ENCODE measurements around the gene NFIA.
A peak's percentile ranks its signal among the peaks of the same experiment; 100 is the strongest.

NFIA gene

DNA sequence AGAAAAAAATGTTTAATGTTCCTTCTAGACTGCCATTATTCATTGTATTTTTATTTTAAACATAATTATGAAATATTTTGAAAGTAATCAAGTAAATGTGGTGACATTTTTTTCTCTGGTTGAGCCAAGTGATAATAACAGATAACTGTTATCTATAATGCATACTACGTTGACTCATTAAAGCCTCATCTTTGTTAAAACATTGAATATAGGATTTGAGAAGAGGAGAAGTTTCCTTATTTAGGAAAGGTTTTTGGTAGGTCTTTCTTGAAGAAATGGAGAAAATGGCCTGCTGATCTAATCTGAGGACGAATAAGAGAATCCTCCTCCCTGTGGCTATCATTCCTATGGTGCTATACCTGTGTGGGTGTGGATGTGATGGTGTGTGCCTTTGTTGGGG, 89.0 kb downstream of the NFIA start:
- Histone ChIP-seq H3K9ac (no peak overlapping the region), H2AFZ (ENCODE audit: low read depth) (no peak overlapping the region), H3K36me3 (ENCODE audit: insufficient read depth) (no peaks in the 10 kb centered on the region), H4K20me1 (ENCODE audit: insufficient read depth) (no peaks in the 10 kb centered on the region), H3K4me2 (no peak overlapping the region), H3K4me3 (IDR thresholded peaks at IDR 0.05; ENCODE audit: insufficient read depth, low read depth, low read length) (no peak overlapping the region), H3K27me3 (ENCODE audit: insufficient read depth, low read depth) (no peaks in the 10 kb centered on the region), H3K4me1 (ENCODE audit: low read depth, poor library complexity, severe bottlenecking) (peaks cover 17% of the 10 kb centered on the region), H3K27ac (no peak overlapping the region), H3K79me2 (ENCODE audit: insufficient read depth, low read depth) (no peaks in the 10 kb centered on the region)
- no peak for TF ChIP-seq CTCF (conservative IDR thresholded peaks at IDR 0.05; ENCODE audit: low read depth, low read length)

GRCh38 chr1:61171974-61172373, 89.6 kb downstream of the NFIA start:
- H3K4me3 ChIP-seq (IDR thresholded peaks at IDR 0.05; ENCODE audit: insufficient read depth, low read depth, low read length), result no peak overlapping the region
- peaks cover 17% of the 10 kb centered on the region for H3K4me1 ChIP-seq (ENCODE audit: low read depth, poor library complexity, severe bottlenecking)
- no peaks in the 10 kb centered on the region for H3K36me3 ChIP-seq (ENCODE audit: insufficient read depth)
- no peaks in the 10 kb centered on the region for H3K27me3 ChIP-seq (ENCODE audit: insufficient read depth, low read depth)
- no peak overlapping the region for H3K4me2 ChIP-seq
- no peaks in the 10 kb centered on the region for H3K79me2 ChIP-seq (ENCODE audit: insufficient read depth, low read depth)
- H2AFZ ChIP-seq (ENCODE audit: low read depth), result no peak overlapping the region
- no peaks in the 10 kb centered on the region for H4K20me1 ChIP-seq (ENCODE audit: insufficient read depth)
- no peak overlapping the region for H3K27ac ChIP-seq
- no peak overlapping the region for H3K9ac ChIP-seq
- TF ChIP-seq CTCF (conservative IDR thresholded peaks at IDR 0.05; ENCODE audit: low read depth, low read length), result no peak

GRCh38 chr1:61173118-61173517, 90.8 kb downstream of the NFIA start:
- Histone ChIP-seq H3K27me3 (ENCODE audit: insufficient read depth, low read depth) (no peaks in the 10 kb centered on the region), H3K4me1 (ENCODE audit: low read depth, poor library complexity, severe bottlenecking) (peaks cover 17% of the 10 kb centered on the region), H3K4me2 (no peak overlapping the region), H3K36me3 (ENCODE audit: insufficient read depth) (no peaks in the 10 kb centered on the region), H2AFZ (ENCODE audit: low read depth) (no peak overlapping the region), H3K9ac (no peak overlapping the region), H3K4me3 (IDR thresholded peaks at IDR 0.05; ENCODE audit: insufficient read depth, low read depth, low read length) (no peak overlapping the region), H4K20me1 (ENCODE audit: insufficient read depth) (no peaks in the 10 kb centered on the region), H3K79me2 (ENCODE audit: insufficient read depth, low read depth) (no peaks in the 10 kb centered on the region), H3K27ac (no peak overlapping the region)
- no peak for TF ChIP-seq CTCF (conservative IDR thresholded peaks at IDR 0.05; ENCODE audit: low read depth, low read length)

GRCh38 chr1:61174060-61174795, 91.9 kb downstream of the NFIA start:
- Histone ChIP-seq H3K27me3 (ENCODE audit: insufficient read depth, low read depth) (no peaks in the 10 kb centered on the region), H4K20me1 (ENCODE audit: insufficient read depth) (no peaks in the 10 kb centered on the region), H3K9ac (no peak overlapping the region), H3K36me3 (ENCODE audit: insufficient read depth) (no peaks in the 10 kb centered on the region), H3K4me2 (peak overlapping the region; percentile 11; the same call in 1 of the 2 replicates), H3K27ac (no peak overlapping the region), H3K79me2 (ENCODE audit: insufficient read depth, low read depth) (no peaks in the 10 kb centered on the region), H2AFZ (ENCODE audit: low read depth) (no peak overlapping the region), H3K4me1 (ENCODE audit: low read depth, poor library complexity, severe bottlenecking) (peaks cover 17% of the 10 kb centered on the region), H3K4me3 (IDR thresholded peaks at IDR 0.05; ENCODE audit: insufficient read depth, low read depth, low read length) (no peak overlapping the region)
- TF ChIP-seq CTCF (conservative IDR thresholded peaks at IDR 0.05; ENCODE audit: low read depth, low read length), result no peak
